ENCODE measurements around the gene FLVCR2. TPM values are rescaled to one million over a fixed set of nuclear protein-coding genes. Genes with fewer than 3 reads are reported as not detected.

The FLVCR2 gene
- total RNA-seq, 1 donor from 2014 or later = 3.1 TPM

DNA sequence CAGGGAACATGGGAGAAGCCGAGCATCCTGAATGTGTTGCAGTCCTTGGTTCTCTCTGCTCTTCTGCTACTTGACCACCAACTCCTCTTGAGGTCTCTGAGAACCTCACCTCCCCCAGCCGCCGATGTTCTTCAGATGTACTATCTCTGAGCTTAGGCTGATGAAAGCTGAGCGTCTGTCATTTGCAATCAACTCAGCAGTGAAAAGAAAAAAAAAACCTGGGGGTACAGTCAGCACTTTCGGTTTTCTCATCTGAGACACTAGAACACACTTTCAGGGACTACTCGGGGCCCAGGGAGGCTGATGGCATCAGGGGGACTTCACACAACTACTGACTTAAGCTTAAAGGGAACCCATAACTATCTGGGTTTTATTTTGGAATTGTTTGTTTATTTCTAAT is 9.6 kb upstream of the FLVCR2 start:
- Mint-ChIP-seq H3K27me3 (ENCODE audit: low read depth, unreplicated experiment) (peaks cover 44% of the 10 kb centered on the region), H3K27ac (ENCODE audit: unreplicated experiment) (no peak overlapping the region), H3K9me3 (ENCODE audit: unreplicated experiment) (peaks cover 3% of the 10 kb centered on the region), H3K4me3 (ENCODE audit: unreplicated experiment) (no peak overlapping the region), H3K4me1 (ENCODE audit: low read depth, unreplicated experiment) (peaks cover 1% of the 10 kb centered on the region), H3K36me3 (ENCODE audit: low read depth, unreplicated experiment) (no peaks in the 10 kb centered on the region)
- DNase-seq (ENCODE audit: low read depth) (no peak), FAIRE-seq (no peak)
- TF ChIP-seq EZH2 (IDR thresholded peaks at IDR 0.05; ENCODE audit: insufficient read depth, low read length) = no peak
- TF ChIP-seq, protein P1, sequence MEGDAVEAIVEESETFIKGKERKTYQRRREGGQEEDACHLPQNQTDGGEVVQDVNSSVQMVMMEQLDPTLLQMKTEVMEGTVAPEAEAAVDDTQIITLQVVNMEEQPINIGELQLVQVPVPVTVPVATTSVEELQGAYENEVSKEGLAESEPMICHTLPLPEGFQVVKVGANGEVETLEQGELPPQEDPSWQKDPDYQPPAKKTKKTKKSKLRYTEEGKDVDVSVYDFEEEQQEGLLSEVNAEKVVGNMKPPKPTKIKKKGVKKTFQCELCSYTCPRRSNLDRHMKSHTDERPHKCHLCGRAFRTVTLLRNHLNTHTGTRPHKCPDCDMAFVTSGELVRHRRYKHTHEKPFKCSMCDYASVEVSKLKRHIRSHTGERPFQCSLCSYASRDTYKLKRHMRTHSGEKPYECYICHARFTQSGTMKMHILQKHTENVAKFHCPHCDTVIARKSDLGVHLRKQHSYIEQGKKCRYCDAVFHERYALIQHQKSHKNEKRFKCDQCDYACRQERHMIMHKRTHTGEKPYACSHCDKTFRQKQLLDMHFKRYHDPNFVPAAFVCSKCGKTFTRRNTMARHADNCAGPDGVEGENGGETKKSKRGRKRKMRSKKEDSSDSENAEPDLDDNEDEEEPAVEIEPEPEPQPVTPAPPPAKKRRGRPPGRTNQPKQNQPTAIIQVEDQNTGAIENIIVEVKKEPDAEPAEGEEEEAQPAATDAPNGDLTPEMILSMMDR (IDR thresholded peaks at IDR 0.05; ENCODE audit: insufficient read depth, low read depth, low read length) = no peak
- H3K9me3 ChIP-seq (ENCODE audit: insufficient read depth, low read depth, low read length) = no peaks in the 10 kb centered on the region
- H3K36me3 ChIP-seq (ENCODE audit: insufficient read depth, low read length) = no peaks in the 10 kb centered on the region
- no peak overlapping the region for H2AFZ ChIP-seq (ENCODE audit: low read depth, low read length)
- H3K9ac ChIP-seq (ENCODE audit: low read length) = no peak overlapping the region
- no peak overlapping the region for H3K4me2 ChIP-seq (ENCODE audit: low read length)
- H3K27me3 ChIP-seq (ENCODE audit: insufficient read depth, low read length) = peaks cover 28% of the 10 kb centered on the region
- H4K20me1 ChIP-seq (ENCODE audit: insufficient read depth, low read length) = no peaks in the 10 kb centered on the region
- H3K79me2 ChIP-seq (ENCODE audit: insufficient read depth, low read length) = no peaks in the 10 kb centered on the region
- no peak overlapping the region for H3K4me3 ChIP-seq (ENCODE audit: insufficient read depth, low read depth, low read length)
- no peak overlapping the region for H3K27ac ChIP-seq (ENCODE audit: low read depth, low read length)
- H3K4me1 ChIP-seq (ENCODE audit: insufficient read depth, low read length) = no peaks in the 10 kb centered on the region

DNA sequence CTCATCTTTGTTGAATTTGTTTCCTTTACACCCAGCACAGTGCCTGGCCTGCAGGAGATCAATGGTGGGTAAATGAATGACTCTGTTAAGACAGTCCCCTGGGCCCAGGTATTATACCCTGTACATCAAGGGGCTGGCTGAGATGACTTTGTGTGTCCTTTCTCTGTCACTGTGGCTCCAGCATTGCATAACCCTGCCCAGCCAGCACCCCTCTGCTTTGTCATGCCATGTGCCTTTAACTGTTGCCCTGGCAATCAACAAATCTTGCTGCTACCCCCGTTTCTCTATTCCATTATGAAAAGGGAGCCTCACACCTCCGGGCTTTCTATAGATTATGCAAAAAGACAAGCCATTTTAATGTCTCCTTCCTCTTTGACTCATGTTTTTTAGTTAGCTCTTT is 7.6 kb upstream of the FLVCR2 start:
- FAIRE-seq = no peak
- no peak overlapping the region for H3K27ac ChIP-seq (ENCODE audit: low read depth, low read length)
- H3K9ac ChIP-seq (ENCODE audit: low read length) = no peak overlapping the region
- Mint-ChIP-seq H3K36me3 (ENCODE audit: low read depth, unreplicated experiment) (no peaks in the 10 kb centered on the region), H3K27me3 (ENCODE audit: low read depth, unreplicated experiment) (peaks cover 49% of the 10 kb centered on the region), H3K9me3 (ENCODE audit: unreplicated experiment) (no peaks in the 10 kb centered on the region), H3K27ac (ENCODE audit: unreplicated experiment) (no peak overlapping the region), H3K4me1 (ENCODE audit: low read depth, unreplicated experiment) (peaks cover 1% of the 10 kb centered on the region), H3K4me3 (ENCODE audit: unreplicated experiment) (no peak overlapping the region)
- H4K20me1 ChIP-seq (ENCODE audit: insufficient read depth, low read length) = no peaks in the 10 kb centered on the region
- peaks cover 23% of the 10 kb centered on the region for H3K27me3 ChIP-seq (ENCODE audit: insufficient read depth, low read length)
- H3K36me3 ChIP-seq (ENCODE audit: insufficient read depth, low read length) = no peaks in the 10 kb centered on the region
- no peaks in the 10 kb centered on the region for H3K4me1 ChIP-seq (ENCODE audit: insufficient read depth, low read length)
- H3K79me2 ChIP-seq (ENCODE audit: insufficient read depth, low read length) = no peaks in the 10 kb centered on the region
- H3K9me3 ChIP-seq (ENCODE audit: insufficient read depth, low read depth, low read length) = no peaks in the 10 kb centered on the region
- TF ChIP-seq, protein P1 (IDR thresholded peaks at IDR 0.05; ENCODE audit: insufficient read depth, low read depth, low read length) = no peak
- TF ChIP-seq EZH2 (IDR thresholded peaks at IDR 0.05; ENCODE audit: insufficient read depth, low read length) = no peak
- H3K4me2 ChIP-seq (ENCODE audit: low read length) = no peak overlapping the region
- H3K4me3 ChIP-seq (ENCODE audit: insufficient read depth, low read depth, low read length) = no peak overlapping the region
- H2AFZ ChIP-seq (ENCODE audit: low read depth, low read length) = no peak overlapping the region
- DNase-seq (ENCODE audit: low read depth) = no peak

DNA sequence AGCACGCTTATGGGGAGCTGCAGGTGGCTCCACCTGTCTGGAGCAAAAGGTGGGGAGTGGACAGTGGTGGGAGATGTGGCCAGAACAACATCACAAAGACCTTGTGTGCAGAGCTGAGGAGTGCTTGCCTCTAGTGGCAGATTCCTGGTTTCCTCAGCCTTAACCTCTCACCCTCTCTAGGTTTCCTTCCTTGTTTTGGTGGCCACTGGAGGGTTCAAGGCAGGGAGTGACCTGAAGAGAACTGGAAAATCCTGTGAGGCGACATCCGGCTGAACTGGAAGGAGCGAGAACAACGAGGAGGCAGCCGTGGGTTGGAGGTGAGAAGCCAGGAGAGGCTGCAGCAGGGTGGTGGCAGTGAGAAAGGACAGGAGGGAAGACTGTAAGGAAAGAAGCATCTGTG is 6.3 kb upstream of the FLVCR2 start:
- Mint-ChIP-seq H3K4me1 (ENCODE audit: low read depth, unreplicated experiment) (peaks cover 1% of the 10 kb centered on the region), H3K4me3 (ENCODE audit: unreplicated experiment) (no peak overlapping the region), H3K27me3 (ENCODE audit: low read depth, unreplicated experiment) (peaks cover 46% of the 10 kb centered on the region), H3K9me3 (ENCODE audit: unreplicated experiment) (no peaks in the 10 kb centered on the region), H3K36me3 (ENCODE audit: low read depth, unreplicated experiment) (no peaks in the 10 kb centered on the region), H3K27ac (ENCODE audit: unreplicated experiment) (no peak overlapping the region)
- no peak for TF ChIP-seq EZH2 (IDR thresholded peaks at IDR 0.05; ENCODE audit: insufficient read depth, low read length)
- TF ChIP-seq, protein P1 (IDR thresholded peaks at IDR 0.05; ENCODE audit: insufficient read depth, low read depth, low read length) = no peak
- no peak overlapping the region for H2AFZ ChIP-seq (ENCODE audit: low read depth, low read length)
- H3K36me3 ChIP-seq (ENCODE audit: insufficient read depth, low read length) = no peaks in the 10 kb centered on the region
- H3K4me3 ChIP-seq (ENCODE audit: insufficient read depth, low read depth, low read length) = no peak overlapping the region
- H3K27ac ChIP-seq (ENCODE audit: low read depth, low read length) = no peak overlapping the region
- no peaks in the 10 kb centered on the region for H4K20me1 ChIP-seq (ENCODE audit: insufficient read depth, low read length)
- no peak for FAIRE-seq
- peaks cover 23% of the 10 kb centered on the region for H3K27me3 ChIP-seq (ENCODE audit: insufficient read depth, low read length)
- H3K9me3 ChIP-seq (ENCODE audit: insufficient read depth, low read depth, low read length) = no peaks in the 10 kb centered on the region
- no peaks in the 10 kb centered on the region for H3K79me2 ChIP-seq (ENCODE audit: insufficient read depth, low read length)
- H3K4me1 ChIP-seq (ENCODE audit: insufficient read depth, low read length) = no peaks in the 10 kb centered on the region
- no peak overlapping the region for H3K9ac ChIP-seq (ENCODE audit: low read length)
- no peak for DNase-seq (ENCODE audit: low read depth)
- no peak overlapping the region for H3K4me2 ChIP-seq (ENCODE audit: low read length)
